ENCODE results near the gene ST3GAL2.

- TF ChIP-seq POLR2A (IDR thresholded peaks at IDR 0.05; ENCODE audit: low read depth, low read length) (no peak), TAF1 (IDR thresholded peaks at IDR 0.05; ENCODE audit: borderline replicate concordance, low read depth, low read length) (0 out of 2 replicates have a peak, but pooled peaks have one; percentile 34)
These were observed at the start of gene ST3GAL2 for GRCh38 chr16:70438969-70439862.
